DOHH2 (cell line): Measurements from ENCODE around the gene ARHGDIA.

Experiments used
- CTCF ChIP-seq: fragments of 200-600 bp; sonication (generic); IDR thresholded peaks from one replicate; pipeline ENCODE4 v1.5.1; 2014; ENCODE audit warnings: antibody characterized with exemption, mild to moderate bottlenecking, low read depth, low read length; ENCODE audit not compliant: poor library complexity, severe bottlenecking
- EZH2phosphoT487 ChIP-seq: fragments of 200-600 bp; sonication (generic); IDR thresholded peaks from 2 replicates; pipeline ENCODE4 v1.6.1; 2017; ENCODE audit warnings: borderline replicate concordance, mild to moderate bottlenecking, antibody characterized with exemption, low read length, moderate library complexity, mixed read lengths

- no peak for TF ChIP-seq CTCF
- TF ChIP-seq EZH2phosphoT487 = no peak
Observed at GRCh38 chr17:81902023-81902652, 31.0 kb upstream of the ARHGDIA start, which contains the start of gene NPB.
